Coronary artery (tissue), 2 donors: ENCODE data around the gene LRRC59.

Experiments used
- DNase-seq: peaks from one replicate; pipeline ENCODE4 v3.0.0-alpha.2; 2017; ENCODE audit warnings: low spot score
- H3K27ac ChIP-seq, 2 donors: fragments of 200-600 bp; sonication (generic); one replicate each; pipeline ENCODE4 v1.5.1; 2016 to 2019
- H3K4me3 ChIP-seq: fragments of 200-600 bp; sonication (generic); 2 replicates; pipeline ENCODE4 v1.5.1; 2016; ENCODE audit warnings: mild to moderate bottlenecking, moderate library complexity
- CTCF ChIP-seq: fragments of 200-600 bp; sonication (generic); IDR thresholded peaks from one replicate; pipeline ENCODE4 v1.5.1; 2019; ENCODE audit warnings: antibody characterized with exemption

Gene LRRC59

GRCh38 chr17:50381920-50382319, 15.4 kb downstream of the LRRC59 start:
- TF ChIP-seq CTCF: no peak
- no peak overlapping the region for H3K4me3 ChIP-seq
- DNase-seq: no peak
- H3K27ac ChIP-seq: no peak overlapping the region

- no peak for TF ChIP-seq CTCF
- no peak for DNase-seq
- no peak overlapping the region for H3K27ac ChIP-seq
- no peak overlapping the region for H3K4me3 ChIP-seq
Measured at GRCh38 chr17:50381260-50381815, 16.0 kb downstream of the LRRC59 start.

- H3K27ac ChIP-seq: no peak overlapping the region
- no peak for TF ChIP-seq CTCF
- no peak for DNase-seq
- no peak overlapping the region for H3K4me3 ChIP-seq
Measured at GRCh38 chr17:50380369-50381259, 16.7 kb downstream of the LRRC59 start.

GRCh38 chr17:50379351-50380132, 17.8 kb downstream of the LRRC59 start:
- no peak for DNase-seq
- H3K27ac ChIP-seq: no peak overlapping the region
- H3K4me3 ChIP-seq: no peak overlapping the region
- no peak for TF ChIP-seq CTCF

- no peak for DNase-seq
- no peak overlapping the region for H3K27ac ChIP-seq
Measured at GRCh38 chr17:50375858-50376538, 21.3 kb downstream of the LRRC59 start.

More at GRCh38 chr17:50375858-50376538, 21.3 kb downstream of the LRRC59 start:
- TF ChIP-seq CTCF: no peak
- H3K4me3 ChIP-seq: no peak overlapping the region
